CD4-positive, alpha-beta T cell treated with Interleukin-4 for 4 hours (primary cell): ENCODE data around the gene DYTN.
A peak's percentile ranks its signal among the peaks of the same experiment; 100 is the strongest.

ENCODE experiments used
- DNase-seq: peaks from one replicate; pipeline ENCODE4 v3.0.0-alpha.2; 2020

DYTN gene

GRCh38 chr2:206698811-206699210 lies 19.4 kb downstream of the DYTN start:
- no peak for DNase-seq

GRCh38 chr2:206696910-206697309 lies 21.3 kb downstream of the DYTN start:
- no peak for DNase-seq

- DNase-seq, result peak; percentile 58
These were observed 24.6 kb downstream of the DYTN start for GRCh38 chr2:206693399-206694137.

- DNase-seq, result no peak
These were observed 25.2 kb downstream of the DYTN start for GRCh38 chr2:206692971-206693370.

DNA sequence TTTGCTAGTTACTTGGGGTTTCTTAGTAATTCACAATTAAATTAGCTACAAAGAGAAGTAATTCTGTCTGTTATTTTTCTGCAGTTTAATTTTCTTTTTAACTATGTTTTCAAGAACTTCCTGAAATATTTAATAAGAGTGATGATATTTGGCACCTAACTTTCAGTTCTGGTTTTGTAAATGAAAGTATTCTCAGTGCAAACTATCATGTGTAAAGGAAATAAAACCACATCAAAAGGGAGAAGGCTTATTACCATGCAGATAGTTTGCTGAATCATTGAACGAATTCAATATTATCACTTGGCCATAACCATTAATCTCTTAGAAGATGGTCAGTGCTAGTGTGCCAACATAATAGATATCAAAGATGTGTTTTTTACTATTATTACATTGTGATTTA lies 29.2 kb downstream of the DYTN start:
- no peak for DNase-seq

DNA sequence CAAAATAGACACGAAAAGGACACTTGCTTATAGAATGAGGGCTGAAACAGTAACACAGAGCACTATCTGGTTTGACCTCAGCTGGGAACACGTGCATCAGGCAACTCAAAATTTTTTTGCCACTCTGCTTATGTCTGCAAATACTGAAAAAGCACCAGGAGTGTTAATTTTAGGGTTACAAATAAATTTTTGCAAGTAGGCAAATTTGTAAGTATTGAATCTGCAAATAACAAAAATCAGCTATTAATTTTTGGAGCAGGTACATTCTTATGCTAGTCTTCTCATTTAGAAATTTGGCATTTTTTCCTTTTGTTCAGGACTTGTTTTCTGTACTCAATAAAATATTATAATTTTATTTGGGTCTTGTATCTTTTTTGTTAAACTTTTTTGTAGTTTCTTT lies 29.7 kb downstream of the DYTN start:
- DNase-seq, result no peak

GRCh38 chr2:206683546-206683945 lies 34.6 kb downstream of the DYTN start:
- no peak for DNase-seq

- DNase-seq, result no peak
These were observed 47.5 kb downstream of the DYTN start for GRCh38 chr2:206670531-206671319.

DNA sequence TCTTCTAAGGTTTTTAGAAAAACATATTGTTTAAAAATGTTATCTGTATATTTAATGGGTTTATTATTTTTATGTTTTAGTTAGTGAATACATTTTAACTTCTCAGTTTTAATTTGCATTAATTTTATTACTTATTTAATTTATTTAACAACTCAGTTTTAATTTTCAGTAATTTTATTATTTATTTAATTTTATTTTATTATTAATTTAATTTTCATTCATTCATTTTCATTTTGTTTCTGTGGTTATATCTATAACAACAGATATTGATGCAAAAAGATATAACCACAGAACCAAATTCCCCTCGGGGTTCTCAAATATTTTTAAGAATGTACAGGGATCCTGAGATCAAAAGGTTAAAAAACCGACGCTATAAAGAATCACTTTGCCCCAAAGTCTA lies 52.9 kb downstream of the DYTN start:
- DNase-seq, result no peak

- DNase-seq, result no peak
These were observed 61.1 kb downstream of the DYTN start for GRCh38 chr2:206657087-206657486.

DNA sequence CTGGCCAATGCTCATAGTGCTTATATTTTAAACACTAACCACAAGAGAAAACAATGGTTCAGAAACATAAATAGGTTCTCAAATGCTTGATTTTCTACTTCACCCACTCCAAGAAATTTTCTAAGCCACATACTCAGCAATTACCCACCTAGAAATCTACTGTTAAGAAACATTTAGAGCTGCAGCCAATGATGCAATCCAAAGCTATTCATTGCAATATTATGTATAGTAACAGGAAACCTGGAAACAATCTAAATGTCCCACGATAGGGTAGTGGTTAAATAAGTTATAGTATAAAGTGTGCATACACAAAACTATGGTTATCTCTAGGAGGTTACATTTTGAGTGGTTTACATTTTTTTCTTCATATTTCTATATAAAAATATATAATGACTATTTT lies 70.2 kb downstream of the DYTN start:
- no peak for DNase-seq

GRCh38 chr2:206642075-206643025 lies 75.8 kb downstream of the DYTN start, which contains the start of gene FAM237A:
FAM237A (plus strand) TSS chr2:206642487; CDS start chr2:206644237, 1,750 bp downstream.
- DNase-seq, result no peak

DNA sequence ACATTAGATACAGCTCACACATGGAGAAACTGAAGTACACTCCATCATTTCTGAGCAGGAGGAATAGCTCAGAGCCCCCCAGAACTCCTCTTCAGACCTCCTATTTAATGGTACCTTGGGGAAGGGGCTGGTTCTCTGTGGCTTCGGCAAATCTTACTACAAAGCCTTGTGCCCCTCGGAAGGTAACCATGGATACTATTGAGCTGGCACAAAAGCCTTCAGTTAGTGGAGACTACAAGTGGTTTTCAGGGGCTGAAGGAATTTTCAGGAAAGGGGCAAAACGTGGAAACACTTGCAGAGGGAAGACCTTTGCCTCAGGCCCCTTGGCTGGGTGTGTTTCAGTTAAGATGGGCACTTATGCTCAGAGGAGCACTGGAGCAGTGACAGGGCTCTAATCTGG lies 77.0 kb downstream of the DYTN start:
- no peak for DNase-seq

- DNase-seq, result no peak
These were observed 78.6 kb downstream of the DYTN start for GRCh38 chr2:206639636-206640035.

DNA sequence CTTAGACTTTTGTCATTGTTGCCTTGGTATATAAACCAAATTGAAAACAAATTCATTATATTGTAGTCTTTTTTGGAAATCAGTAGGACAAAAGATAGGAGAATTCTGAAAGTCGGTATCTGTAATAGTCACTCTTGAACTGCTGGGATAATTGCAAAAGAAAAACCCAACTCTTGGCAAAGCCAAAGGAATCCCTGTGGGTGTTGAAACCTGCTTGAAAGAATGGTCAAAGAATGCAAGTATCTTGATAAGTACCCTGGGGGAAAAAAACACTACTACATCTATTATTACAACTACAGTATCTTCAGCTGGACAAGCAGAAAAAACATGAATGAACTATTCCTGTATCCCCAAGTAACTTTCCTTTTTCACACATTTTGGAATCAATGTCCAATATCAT lies 83.2 kb downstream of the DYTN start:
- no peak for DNase-seq

DNA sequence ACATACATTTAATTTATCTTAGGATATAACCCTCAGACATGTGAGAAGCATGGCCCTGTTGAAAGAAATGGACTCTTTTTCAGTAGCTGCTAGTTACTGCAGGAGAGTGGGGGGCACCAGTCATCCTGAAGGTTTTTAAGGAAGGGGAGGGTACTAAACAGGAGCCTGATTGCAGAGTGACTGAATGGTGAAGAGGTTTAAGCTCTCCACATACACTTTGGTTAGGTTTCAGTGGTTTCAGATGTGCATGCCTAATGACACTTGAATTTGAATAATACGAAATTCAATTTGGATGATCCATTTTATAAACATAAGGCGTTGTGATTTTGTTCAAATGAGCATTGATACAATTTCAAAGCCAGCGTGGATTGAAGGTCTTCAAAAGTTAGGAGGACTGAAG lies 86.9 kb downstream of the DYTN start:
- DNase-seq, result no peak

DNA sequence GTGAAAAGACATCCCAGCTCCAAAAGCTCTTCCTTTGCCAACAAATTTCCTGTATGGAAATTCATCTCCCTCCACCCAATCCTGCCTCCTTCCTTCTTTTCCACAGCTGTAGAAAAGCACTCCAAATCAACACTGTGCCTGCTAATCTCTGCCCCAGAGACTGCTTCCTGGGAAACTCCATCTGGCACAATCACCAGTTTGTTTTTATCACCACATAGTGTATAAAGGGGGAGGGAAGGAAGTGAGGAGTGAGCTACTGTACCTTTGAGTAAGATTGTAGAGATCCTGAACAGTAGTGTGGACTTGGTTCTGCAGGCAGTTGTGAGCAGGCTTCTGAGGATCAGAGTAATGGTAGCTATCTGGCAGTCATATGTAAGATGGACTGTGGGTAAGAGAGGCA lies 90.6 kb downstream of the DYTN start:
- DNase-seq, result no peak

- no peak for DNase-seq
These were observed 92.1 kb downstream of the DYTN start for GRCh38 chr2:206626108-206626507.

DNA sequence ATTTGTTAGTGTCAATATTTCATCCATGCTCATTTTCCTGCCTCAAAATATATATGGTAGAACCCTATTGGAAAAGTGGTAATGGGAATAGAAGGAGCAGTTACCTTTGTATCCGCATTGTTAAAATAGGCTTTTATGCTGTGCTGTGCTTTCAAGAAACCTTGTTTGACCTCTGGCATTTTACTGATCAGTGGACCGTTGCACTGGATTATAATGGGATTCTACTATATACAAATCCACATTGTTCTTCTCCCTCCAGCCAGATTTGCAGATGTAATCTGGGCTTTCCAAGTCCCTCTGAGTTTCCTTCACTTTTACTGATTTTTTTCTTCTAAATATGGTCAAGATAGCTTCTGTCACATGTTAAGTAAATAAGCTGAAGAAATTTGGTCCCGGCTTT lies 99.2 kb downstream of the DYTN start:
- no peak for DNase-seq

GRCh38 chr2:206616151-206616550 lies 102.0 kb downstream of the DYTN start:
- DNase-seq, result no peak

GRCh38 chr2:206615417-206616089 lies 102.6 kb downstream of the DYTN start:
- no peak for DNase-seq

GRCh38 chr2:206614811-206615210 lies 103.4 kb downstream of the DYTN start:
- no peak for DNase-seq

GRCh38 chr2:206611736-206612135 lies 106.5 kb downstream of the DYTN start:
- no peak for DNase-seq
